SK-N-MC (cell line): ENCODE data around the gene PCMT1.

Source experiments
- DNase-seq: peaks from one replicate; pipeline ENCODE4 v3.0.0-alpha.2; 2011; ENCODE audit warnings: low read depth, low spot score
- H3K27ac ChIP-seq: fragments of 200-600 bp; sonication (generic); 2 replicates; pipeline ENCODE4 v1.5.1; 2016; ENCODE audit warnings: mixed run types
- H3K36me3 ChIP-seq: fragments of 200-600 bp; sonication (generic); 2 replicates; pipeline ENCODE4 v1.6.1; 2017; ENCODE audit warnings: antibody characterized with exemption, low read length, mixed read lengths; ENCODE audit not compliant: insufficient read depth
- H3K4me3 ChIP-seq: fragments of 200-600 bp; sonication (generic); 2 replicates; pipeline ENCODE4 v1.5.1; 2016
- H3K9ac ChIP-seq: fragments of 200-600 bp; sonication (generic); 2 replicates; pipeline ENCODE4 v1.8.0; 2017; ENCODE audit warnings: mixed run types, mixed read lengths; ENCODE audit not compliant: insufficient read length
- H3K9me3 ChIP-seq: fragments of 200-600 bp; sonication (generic); 2 replicates; pipeline ENCODE4 v1.6.1; 2017; ENCODE audit warnings: low read depth, mild to moderate bottlenecking, antibody characterized with exemption, low read length, moderate library complexity, mixed read lengths
- EZH2 ChIP-seq: fragments of 200-600 bp; sonication (generic); IDR thresholded peaks from one replicate; pipeline ENCODE4 v1.6.1; 2017; ENCODE audit warnings: antibody characterized with exemption
- FOXP2 ChIP-seq: optimal IDR thresholded peaks from 2 replicates; pipeline ENCODE3; 2011; ENCODE audit warnings: mild to moderate bottlenecking, moderate library complexity; ENCODE audit not compliant: insufficient read depth; ENCODE audit errors: extremely low read length, control extremely low read depth
- POLR2AphosphoS5 ChIP-seq: IDR thresholded peaks from 2 replicates; pipeline ENCODE4 v1.6.1; 2012; ENCODE audit warnings: mild to moderate bottlenecking, low read depth, low read length, borderline replicate concordance

The PCMT1 gene

GRCh38 chr6:149755300-149756260 lies 6.0 kb downstream of the PCMT1 start:
- no peak for DNase-seq
- no peak overlapping the region for H3K27ac ChIP-seq
- no peak for TF ChIP-seq POLR2AphosphoS5
- no peak for TF ChIP-seq FOXP2
- TF ChIP-seq EZH2, result no peak
- peaks cover 10% of the 10 kb centered on the region; the same call in 1 of the 2 replicates for H3K36me3 ChIP-seq
- H3K9me3 ChIP-seq, result no peaks in the 10 kb centered on the region
- H3K9ac ChIP-seq, result no peak overlapping the region
- no peak overlapping the region for H3K4me3 ChIP-seq

- DNase-seq, result no peak
- H3K9ac ChIP-seq, result no peak overlapping the region
- H3K36me3 ChIP-seq, result peaks cover 10% of the 10 kb centered on the region; the same call in 1 of the 2 replicates
- no peaks in the 10 kb centered on the region for H3K9me3 ChIP-seq
- TF ChIP-seq POLR2AphosphoS5, result no peak
- no peak for TF ChIP-seq FOXP2
- TF ChIP-seq EZH2, result no peak
- H3K4me3 ChIP-seq, result no peak overlapping the region
- H3K27ac ChIP-seq, result no peak overlapping the region
Observed at GRCh38 chr6:149756261-149756636, 6.7 kb downstream of the PCMT1 start.

GRCh38 chr6:149761438-149761837 lies 11.9 kb downstream of the PCMT1 start:
- Histone ChIP-seq H3K9ac (no peak overlapping the region), H3K9me3 (peaks cover 6% of the 10 kb centered on the region; the same call in 1 of the 2 replicates), H3K4me3 (no peak overlapping the region), H3K36me3 (peaks cover 16% of the 10 kb centered on the region), H3K27ac (no peak overlapping the region)
- no peak for TF ChIP-seq FOXP2
- no peak for TF ChIP-seq EZH2
- TF ChIP-seq POLR2AphosphoS5, result no peak
- no peak for DNase-seq

GRCh38 chr6:149763866-149764265 lies 14.3 kb downstream of the PCMT1 start:
- Histone ChIP-seq H3K27ac (no peak overlapping the region), H3K9me3 (peaks cover 8% of the 10 kb centered on the region; the same call in 1 of the 2 replicates), H3K9ac (no peak overlapping the region), H3K36me3 (peaks cover 28% of the 10 kb centered on the region), H3K4me3 (no peak overlapping the region)
- DNase-seq, result no peak
- TF ChIP-seq POLR2AphosphoS5 (no peak), FOXP2 (no peak), EZH2 (no peak)

- TF ChIP-seq POLR2AphosphoS5 (no peak), EZH2 (no peak), FOXP2 (no peak)
- no peak overlapping the region for H3K9ac ChIP-seq
- peaks cover 30% of the 10 kb centered on the region for H3K36me3 ChIP-seq
- H3K9me3 ChIP-seq, result peaks cover 8% of the 10 kb centered on the region; the same call in 1 of the 2 replicates
- H3K27ac ChIP-seq, result no peak overlapping the region
- DNase-seq, result no peak
- no peak overlapping the region for H3K4me3 ChIP-seq
Observed at GRCh38 chr6:149766156-149766769, 16.7 kb downstream of the PCMT1 start.

GRCh38 chr6:149769676-149770075 lies 20.1 kb downstream of the PCMT1 start:
- peaks cover 55% of the 10 kb centered on the region for H3K36me3 ChIP-seq
- H3K27ac ChIP-seq, result no peak overlapping the region
- peaks cover 8% of the 10 kb centered on the region; the same call in 1 of the 2 replicates for H3K9me3 ChIP-seq
- H3K9ac ChIP-seq, result no peak overlapping the region
- DNase-seq, result no peak
- TF ChIP-seq FOXP2, result no peak
- no peak for TF ChIP-seq POLR2AphosphoS5
- no peak for TF ChIP-seq EZH2
- no peak overlapping the region for H3K4me3 ChIP-seq

- peaks cover 4% of the 10 kb centered on the region; the same call in 1 of the 2 replicates for H3K9me3 ChIP-seq
- TF ChIP-seq FOXP2 (no peak), EZH2 (no peak), POLR2AphosphoS5 (no peak)
- no peak for DNase-seq
- no peak overlapping the region for H3K4me3 ChIP-seq
- H3K36me3 ChIP-seq, result peaks cover 59% of the 10 kb centered on the region
- H3K9ac ChIP-seq, result no peak overlapping the region
- H3K27ac ChIP-seq, result no peak overlapping the region
Observed at GRCh38 chr6:149771185-149771584, 21.6 kb downstream of the PCMT1 start.

- Histone ChIP-seq H3K9me3 (no peaks in the 10 kb centered on the region), H3K4me3 (no peak overlapping the region), H3K27ac (no peak overlapping the region), H3K9ac (no peak overlapping the region), H3K36me3 (peaks cover 51% of the 10 kb centered on the region)
- TF ChIP-seq FOXP2 (no peak), EZH2 (no peak), POLR2AphosphoS5 (no peak)
- no peak for DNase-seq
Observed at GRCh38 chr6:149771925-149772324, 22.4 kb downstream of the PCMT1 start.

- TF ChIP-seq EZH2, result no peak
- TF ChIP-seq FOXP2, result no peak
- TF ChIP-seq POLR2AphosphoS5, result no peak
- Histone ChIP-seq H3K27ac (no peak overlapping the region), H3K36me3 (peaks cover 35% of the 10 kb centered on the region), H3K9me3 (no peaks in the 10 kb centered on the region), H3K9ac (no peak overlapping the region), H3K4me3 (no peak overlapping the region)
- DNase-seq, result no peak
Observed at GRCh38 chr6:149777624-149778023, 28.1 kb downstream of the PCMT1 start.
